MM.1S (cell line): Measurements from ENCODE around the gene ANKLE1.

Experiments
- CTCF ChIP-seq: fragments of 300-600 bp; sonication (generic); IDR thresholded peaks from 2 replicates; pipeline ENCODE4 v1.5.1; 2016; ENCODE audit warnings: antibody characterized with exemption, low read length, mixed read lengths
- EZH2 ChIP-seq: fragments of 300-600 bp; sonication (generic); optimal IDR thresholded peaks from 2 replicates; pipeline ENCODE3; 2017; ENCODE audit warnings: low read depth, mild to moderate bottlenecking, antibody characterized with exemption, low read length, mixed read lengths
- EZH2phosphoT487 ChIP-seq: fragments of 300-600 bp; sonication (generic); IDR thresholded peaks from 2 replicates; pipeline ENCODE4 v1.6.1; 2018; ENCODE audit warnings: antibody characterized with exemption, low read length

- TF ChIP-seq CTCF (no peak), EZH2 (no peak), EZH2phosphoT487 (no peak)
Measured at GRCh38 chr19:17325881-17326594, 44.3 kb downstream of the ANKLE1 start.
